ENCODE data around the gene MCAT.

DNA sequence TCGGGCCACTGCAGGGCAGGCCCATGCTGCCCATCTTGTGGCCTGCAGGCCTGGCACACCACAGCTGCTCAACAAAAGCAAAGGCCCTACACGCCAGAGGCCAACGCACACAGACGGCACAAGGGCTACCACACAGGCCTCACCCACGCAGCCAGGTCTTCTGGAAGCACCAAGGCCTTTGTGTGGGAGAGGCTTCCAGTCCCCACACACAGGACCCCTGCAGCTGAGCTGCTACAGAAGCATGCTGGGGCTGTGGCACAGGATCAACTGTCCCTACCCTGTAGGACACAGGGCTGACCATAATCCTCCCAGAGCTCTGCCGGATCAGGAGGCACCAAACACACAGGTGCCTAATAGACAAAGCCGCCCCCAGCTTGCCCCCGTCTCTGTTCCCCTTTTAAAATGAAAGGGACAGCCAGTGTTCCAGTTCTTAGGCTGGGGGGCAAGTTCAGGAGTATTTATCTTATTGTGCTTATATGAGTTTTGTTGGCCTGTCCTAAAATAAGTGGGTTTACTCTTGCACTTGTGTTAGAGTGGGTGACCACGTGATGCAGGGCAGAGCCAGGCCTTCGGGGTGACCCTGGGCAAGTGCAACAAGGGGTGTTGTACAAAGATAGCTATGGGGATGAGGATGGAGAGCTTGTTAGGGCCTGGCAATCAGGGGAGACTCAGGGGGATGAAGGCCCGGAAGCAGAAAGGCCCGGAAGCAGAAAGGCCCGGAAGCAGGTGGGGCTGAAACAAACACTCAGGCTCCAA is 38.3 kb upstream of the MCAT start:
- TF ChIP-seq, protein P1, sequence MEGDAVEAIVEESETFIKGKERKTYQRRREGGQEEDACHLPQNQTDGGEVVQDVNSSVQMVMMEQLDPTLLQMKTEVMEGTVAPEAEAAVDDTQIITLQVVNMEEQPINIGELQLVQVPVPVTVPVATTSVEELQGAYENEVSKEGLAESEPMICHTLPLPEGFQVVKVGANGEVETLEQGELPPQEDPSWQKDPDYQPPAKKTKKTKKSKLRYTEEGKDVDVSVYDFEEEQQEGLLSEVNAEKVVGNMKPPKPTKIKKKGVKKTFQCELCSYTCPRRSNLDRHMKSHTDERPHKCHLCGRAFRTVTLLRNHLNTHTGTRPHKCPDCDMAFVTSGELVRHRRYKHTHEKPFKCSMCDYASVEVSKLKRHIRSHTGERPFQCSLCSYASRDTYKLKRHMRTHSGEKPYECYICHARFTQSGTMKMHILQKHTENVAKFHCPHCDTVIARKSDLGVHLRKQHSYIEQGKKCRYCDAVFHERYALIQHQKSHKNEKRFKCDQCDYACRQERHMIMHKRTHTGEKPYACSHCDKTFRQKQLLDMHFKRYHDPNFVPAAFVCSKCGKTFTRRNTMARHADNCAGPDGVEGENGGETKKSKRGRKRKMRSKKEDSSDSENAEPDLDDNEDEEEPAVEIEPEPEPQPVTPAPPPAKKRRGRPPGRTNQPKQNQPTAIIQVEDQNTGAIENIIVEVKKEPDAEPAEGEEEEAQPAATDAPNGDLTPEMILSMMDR (IDR thresholded peaks at IDR 0.05) = no peak
- TF ChIP-seq POLR2A (IDR thresholded peaks at IDR 0.05) = no peak

All from adrenal gland (tissue), 5 donors.